HepG2 (cell line): ENCODE results near the gene SMURF1. TPM values are rescaled to one million over a fixed set of nuclear protein-coding genes. Genes with fewer than 3 reads are reported as not detected.

Experiments used
- ATAC-seq: fragments of 200-7000 bp; cut with Tn5 transposase; 3 replicates; pipeline ENCODE4 v1.9.1; 2020; ENCODE audit warnings: mild to moderate bottlenecking, moderate library complexity
- BruUV-seq: library from RNA; stranded (reverse); fragments of 400-500 nt; replicated peaks from 2 replicates; lab custom pipeline; 2021; lab: Mats Ljungman, UMichigan
- CTCF ChIA-PET: fragments of 300-600 bp; formaldehyde crosslinking; extraction: SDS; loops from one replicate; lab custom pipeline; 2021; ENCODE audit warnings: low total read pairs, inconsistent platforms, low intra/inter-chr PET ratio; lab: Yijun Ruan, JAX
- POLR2A ChIA-PET: fragments of 350-600 bp; sonication (Branson Sonifier 250); formaldehyde crosslinking; loops from one replicate; lab custom pipeline; 2020; ENCODE audit warnings: antibody characterized with exemption, inconsistent platforms; lab: Yijun Ruan, JAX
- DNase-seq: peaks from one replicate; pipeline ENCODE4 v3.0.0-alpha.2; 2015; ENCODE audit warnings: low spot score
- FAIRE-seq: peaks from 3 replicates; lab custom pipeline; 2011; peaks lifted over from hg19 to GRCh38; lab: Jason Lieb, UNC
- H2AFZ ChIP-seq: one replicate; pipeline ENCODE4 v1.6.1; 2011; ENCODE audit warnings: low read length, inconsistent platforms
- H3K27ac ChIP-seq: fragments of 300-600 bp; 3 replicates; pipeline ENCODE4 v1.8.0; 2011; ENCODE audit warnings: mixed run types, mild to moderate bottlenecking, mixed read lengths, low read length, inconsistent platforms; ENCODE audit not compliant: insufficient read depth; ENCODE audit errors: extremely low read length
- H3K27me3 ChIP-seq, 2 experiments: fragments of 200-600 bp in 1 of 2; 2 replicates in 1 of 2; 3 replicates in 1 of 2; pipeline versions ENCODE4 v1.6.0 to v1.8.0; 2011; ENCODE audit warnings: low read length in 2 of 2, mild to moderate bottlenecking in 2 of 2, moderate library complexity in 2 of 2, inconsistent platforms in 1 of 2; ENCODE audit not compliant: insufficient read depth in 2 of 2, control insufficient read depth in 1 of 2
- H3K36me3 ChIP-seq, 2 experiments: fragments of 200-600 bp in 1 of 2; replicated peaks in 1 of 2; 2 replicates in 1 of 2; 3 replicates in 1 of 2; pipeline versions ENCODE4 v1.5.1 to v1.8.0; 2011; ENCODE audit warnings: low read length in 2 of 2, inconsistent platforms in 1 of 2; ENCODE audit not compliant: insufficient read depth in 2 of 2, control insufficient read depth in 1 of 2
- H3K4me1 ChIP-seq: 2 replicates; pipeline ENCODE4 v1.5.1; 2012; ENCODE audit warnings: low read length, inconsistent platforms; ENCODE audit not compliant: insufficient read depth
- H3K4me2 ChIP-seq: 2 replicates; pipeline ENCODE4 v1.6.0; 2011; ENCODE audit warnings: low read depth, low read length, inconsistent platforms
- H3K4me3 ChIP-seq, 3 experiments: fragments of 200-600 bp in 1 of 3; sonication (generic), shearing (Covaris generic) in 1 of 3; replicated peaks in 1 of 3; 2 replicates each; pipeline ENCODE4 v1.5.1; 2011 to 2016; ENCODE audit warnings: low read length in 3 of 3, inconsistent platforms in 2 of 3, low read depth in 2 of 3, mild to moderate bottlenecking in 2 of 3, control low read depth in 1 of 3, mixed read lengths in 1 of 3; ENCODE audit not compliant: insufficient read depth in 1 of 3
- H3K79me2 ChIP-seq: one replicate; pipeline ENCODE4 v1.6.1; 2011; ENCODE audit warnings: low read length, inconsistent platforms; ENCODE audit not compliant: insufficient read depth
- H3K9ac ChIP-seq: 2 replicates; pipeline ENCODE4 v1.6.0; 2011; ENCODE audit warnings: mild to moderate bottlenecking, low read depth, low read length, inconsistent platforms; ENCODE audit not compliant: insufficient read depth
- H3K9me3 ChIP-seq: 2 replicates; pipeline ENCODE4 v1.5.1; 2012; ENCODE audit warnings: mild to moderate bottlenecking, low read length
- H4K20me1 ChIP-seq: 2 replicates; pipeline ENCODE4 v1.6.0; 2011; ENCODE audit warnings: inconsistent platforms, mild to moderate bottlenecking, low read length, moderate library complexity; ENCODE audit not compliant: insufficient read depth
- CBX1 ChIP-seq: IDR thresholded peaks from one replicate; pipeline ENCODE4 v1.6.1; 2016; ENCODE audit warnings: antibody characterized with exemption, low read depth
- CENPX ChIP-seq: sonication (generic); formaldehyde crosslinking; IDR thresholded peaks from 2 replicates; pipeline ENCODE4 v1.9.0; 2021; ENCODE audit warnings: mild to moderate bottlenecking, missing genetic modification reagents, moderate library complexity
- CTCF ChIP-seq: sonication (generic); formaldehyde crosslinking; IDR thresholded peaks from 2 replicates; pipeline ENCODE4 v1.5.0; 2020; ENCODE audit warnings: mild to moderate bottlenecking, missing genetic modification reagents, moderate library complexity
- KDM5A ChIP-seq: fragments of 200-600 bp; sonication (generic); IDR thresholded peaks from 2 replicates; pipeline ENCODE4 v1.7.0; 2018; ENCODE audit warnings: antibody characterized with exemption, mild to moderate bottlenecking, low read length, borderline replicate concordance
- MATR3 ChIP-seq: sonication (generic); formaldehyde crosslinking; IDR thresholded peaks from 2 replicates; pipeline ENCODE4 v1.4.0; 2020; ENCODE audit warnings: missing genetic modification reagents
- NR2F2 ChIP-seq: IDR thresholded peaks from 2 replicates; pipeline ENCODE4 v1.6.1; 2012; ENCODE audit warnings: low read depth, inconsistent platforms, borderline replicate concordance
- PAX8 ChIP-seq: sonication (generic); formaldehyde crosslinking; IDR thresholded peaks from 2 replicates; pipeline ENCODE4 v1.8.0; 2022; ENCODE audit warnings: mild to moderate bottlenecking, missing genetic modification reagents, borderline replicate concordance
- PHF21A ChIP-seq: sonication (generic); formaldehyde crosslinking; IDR thresholded peaks from 2 replicates; pipeline ENCODE4 v1.5.0; 2020; ENCODE audit warnings: mild to moderate bottlenecking, missing genetic modification reagents
- SP140L ChIP-seq: sonication (generic); formaldehyde crosslinking; IDR thresholded peaks from 2 replicates; pipeline ENCODE4 v1.4.0; 2020; ENCODE audit warnings: missing genetic modification reagents, borderline replicate concordance
- SRSF4 ChIP-seq: fragments of 200-400 bp; formaldehyde crosslinking; IDR thresholded peaks from one replicate; pipeline ENCODE4 v1.6.1; 2018; ENCODE audit warnings: mild to moderate bottlenecking, low read depth, low read length, moderate library complexity; ENCODE audit not compliant: poor library complexity, severe bottlenecking
- ZC3H13 ChIP-seq: sonication (generic); formaldehyde crosslinking; IDR thresholded peaks from 2 replicates; pipeline ENCODE4 v1.8.1; 2023; ENCODE audit warnings: mild to moderate bottlenecking, missing genetic modification reagents, moderate library complexity
- WGBS: methylation state at CpG from one replicate; pipeline ENCODE4 v1.1.6; 2017; ENCODE audit warnings: low lambda C conversion rate; 5-methylcytosine and 5-hydroxymethylcytosine counted together
- in situ Hi-C: cut with HindIII; loops from 2 replicates; pipeline ENCODE4 v1.10.0; 2017; ENCODE audit warnings: low pct_unique_long_range_greater_than_20kb; ENCODE audit not compliant: extremely low pct_ligation_motif_present
- intact Hi-C: fragments of 100-400 bp; cut with micrococcal nuclease; formaldehyde crosslinking; loops from one replicate; pipeline ENCODE4 v1.10.0; 2022; ENCODE audit not compliant: unreplicated experiment
- polyA plus RNA-seq, 8 experiments: library from polyadenylated mRNA; depleted of rRNA in 3 of 8; stranded (reverse) in 7 of 8; unstranded in 1 of 8; fragments of >200 nt; fragmentation: Illumina TruSeq in 4 of 8; extraction: Trizol in 4 of 8; gene quantifications; 2 replicates each; pipeline versions ENCODE4 v1.2.1 to v1.2.3, GENCODE V29; 2011 to 2016; ENCODE audit warnings: low read depth in 4 of 8, missing spikeins in 1 of 8, mixed read lengths in 1 of 8; ENCODE audit not compliant: insufficient read depth in 1 of 8
- total RNA-seq, 5 experiments: library from RNA; depleted of rRNA; stranded (reverse); fragments of >200 nt; fragmentation: Illumina TruSeq; extraction: Trizol; gene quantifications; 2 replicates each; pipeline ENCODE4 v1.2.3, GENCODE V29; 2016; ENCODE audit warnings: low read depth in 1 of 5
- TF ChIP-seq, protein P1 (sequence below): sonication (generic); formaldehyde crosslinking; IDR thresholded peaks from 2 replicates; pipeline ENCODE4 v1.5.0; 2020; ENCODE audit warnings: mild to moderate bottlenecking, missing genetic modification reagents

SMURF1 gene
- total and polyA plus RNA-seq, 2 of the 13 experiments (the other 11 are each of a cell fraction or from before 2014, with no cell fraction given): 8.3 to 11.1 TPM

GRCh38 chr7:99039384-99039891, 104.5 kb downstream of the SMURF1 start:
- intact Hi-C loops (no loop called here), in situ Hi-C loops (no loop called here)
- 100% methylated on average over 4 of the region's 8 CpGs for WGBS
- Histone ChIP-seq H2AFZ (no peak overlapping the region), H3K9me3 (no peaks in the 10 kb centered on the region), H3K79me2 (no peaks in the 10 kb centered on the region), H3K9ac (no peak overlapping the region), H3K36me3 (peaks cover 31 to 73% of the 10 kb centered on the region in 2 experiments), H3K4me2 (no peak overlapping the region), H3K27ac (no peak overlapping the region), H4K20me1 (no peaks in the 10 kb centered on the region)
- POLR2A ChIA-PET: no interaction called here
- FAIRE-seq: no peak
- ATAC-seq: no peak
- no TSS peak for BruUV-seq
- CTCF ChIA-PET: interaction anchor here (3.2 kb wide), 1 partner anchor 274 kb away, joined by 29 read pairs; no protein-coding TSS in a partner anchor
- TF ChIP-seq CENPX (CRISPR knock-in tag): no peak
- TF ChIP-seq, protein P1, sequence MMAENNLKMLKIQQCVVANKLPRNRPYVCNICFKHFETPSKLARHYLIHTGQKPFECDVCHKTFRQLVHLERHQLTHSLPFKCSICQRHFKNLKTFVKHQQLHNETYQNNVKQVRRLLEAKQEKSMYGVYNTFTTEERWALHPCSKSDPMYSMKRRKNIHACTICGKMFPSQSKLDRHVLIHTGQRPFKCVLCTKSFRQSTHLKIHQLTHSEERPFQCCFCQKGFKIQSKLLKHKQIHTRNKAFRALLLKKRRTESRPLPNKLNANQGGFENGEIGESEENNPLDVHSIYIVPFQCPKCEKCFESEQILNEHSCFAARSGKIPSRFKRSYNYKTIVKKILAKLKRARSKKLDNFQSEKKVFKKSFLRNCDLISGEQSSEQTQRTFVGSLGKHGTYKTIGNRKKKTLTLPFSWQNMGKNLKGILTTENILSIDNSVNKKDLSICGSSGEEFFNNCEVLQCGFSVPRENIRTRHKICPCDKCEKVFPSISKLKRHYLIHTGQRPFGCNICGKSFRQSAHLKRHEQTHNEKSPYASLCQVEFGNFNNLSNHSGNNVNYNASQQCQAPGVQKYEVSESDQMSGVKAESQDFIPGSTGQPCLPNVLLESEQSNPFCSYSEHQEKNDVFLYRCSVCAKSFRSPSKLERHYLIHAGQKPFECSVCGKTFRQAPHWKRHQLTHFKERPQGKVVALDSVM: no peak
- TF ChIP-seq CTCF (CRISPR knock-in tag): no peak
- TF ChIP-seq SRSF4: no peak
- no peak for TF ChIP-seq SP140L
- no peak for TF ChIP-seq ZC3H13 (CRISPR knock-in tag)
- no peak for TF ChIP-seq KDM5A
- TF ChIP-seq PAX8 (CRISPR knock-in tag): no peak
- no peak for TF ChIP-seq MATR3 (CRISPR knock-in tag)
- no peak for TF ChIP-seq NR2F2
- no peak for TF ChIP-seq CBX1
- no peak for TF ChIP-seq PHF21A (CRISPR knock-in tag)
- TF ChIP-seq, all 625 proteins: peak for 0
- H3K27me3 ChIP-seq: no peaks in the 10 kb centered on the region
- DNase-seq: no peak
- H3K4me3 ChIP-seq: no peak overlapping the region
- peaks cover 26% of the 10 kb centered on the region for H3K4me1 ChIP-seq
